ENCODE data around the gene TLN1. TPM values are rescaled to one million over a fixed set of nuclear protein-coding genes. Genes with fewer than 3 reads are reported as not detected.

TLN1 gene
- total and polyA plus RNA-seq, 2 of the 4 experiments (the other 2 are of a cell fraction), result 228 to 346 TPM

- Histone ChIP-seq H3K79me1 (ENCODE audit: low read depth in 1 of 2, low read length in 2 of 2) (no peaks in the 10 kb centered on the region), H2BK5ac (ENCODE audit: low read depth, low read length, poor library complexity, severe bottlenecking) (no peak overlapping the region), H2BK120ac (ENCODE audit: low read depth, low read length) (no peak overlapping the region), H2AFZ (replicated peaks; ENCODE audit: low read length, poor library complexity) (no peak overlapping the region), H3K4me3 (ENCODE audit: insufficient read depth, low read depth, low read length) (no peak overlapping the region), H4K91ac (ENCODE audit: insufficient read depth, low read depth, low read length) (no peak overlapping the region), H4K8ac (ENCODE audit: low read depth in 2 of 2, low read length in 2 of 2) (no peak overlapping the region), H2BK15ac (ENCODE audit: low read depth, low read length) (no peak overlapping the region), H4K20me1 (ENCODE audit: insufficient read depth, low read length) (no peaks in the 10 kb centered on the region), H3K23ac (ENCODE audit: low read depth, low read length) (no peak overlapping the region), H3K9me1 (ENCODE audit: insufficient read depth, low read length) (peaks cover 4% of the 10 kb centered on the region; the same call in 1 of the 2 replicates), H2AK9ac (replicated peaks; ENCODE audit: low read depth, low read length, poor library complexity) (no peak overlapping the region), H3K9me3 (ENCODE audit: control insufficient read depth, insufficient read depth, low read length) (no peaks in the 10 kb centered on the region), H3K9ac (ENCODE audit: low read depth, low read length) (no peak overlapping the region), H3K4ac (ENCODE audit: low read depth, low read length) (no peak overlapping the region), H3K27me3 (ENCODE audit: control insufficient read depth, insufficient read depth, low read length) (no peaks in the 10 kb centered on the region), H4K5ac (ENCODE audit: low read depth, low read length) (no peak overlapping the region), H2AK5ac (ENCODE audit: low read depth, low read length) (no peak overlapping the region), H3K36me3 (ENCODE audit: control insufficient read depth, insufficient read depth, low read length) (no peaks in the 10 kb centered on the region), H3K56ac (ENCODE audit: extremely low read depth, insufficient read depth, low read length) (no peak overlapping the region), H2BK20ac (ENCODE audit: low read depth, low read length) (no peak overlapping the region), H3K4me2 (ENCODE audit: low read depth, low read length) (no peak overlapping the region), H3K18ac (ENCODE audit: low read depth, low read length) (no peak overlapping the region), H3K27ac (ENCODE audit: insufficient read depth, low read length) (no peak overlapping the region), H3K4me1 (ENCODE audit: control insufficient read depth, insufficient read depth, low read length) (peaks cover 14% of the 10 kb centered on the region), H3K14ac (replicated peaks; ENCODE audit: low read depth, low read length) (no peak overlapping the region)
- TF ChIP-seq, protein P1, sequence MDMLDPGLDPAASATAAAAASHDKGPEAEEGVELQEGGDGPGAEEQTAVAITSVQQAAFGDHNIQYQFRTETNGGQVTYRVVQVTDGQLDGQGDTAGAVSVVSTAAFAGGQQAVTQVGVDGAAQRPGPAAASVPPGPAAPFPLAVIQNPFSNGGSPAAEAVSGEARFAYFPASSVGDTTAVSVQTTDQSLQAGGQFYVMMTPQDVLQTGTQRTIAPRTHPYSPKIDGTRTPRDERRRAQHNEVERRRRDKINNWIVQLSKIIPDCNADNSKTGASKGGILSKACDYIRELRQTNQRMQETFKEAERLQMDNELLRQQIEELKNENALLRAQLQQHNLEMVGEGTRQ (IDR thresholded peaks at IDR 0.05; ENCODE audit: low read depth, low read length), result no peak
- TF ChIP-seq MAFK (IDR thresholded peaks at IDR 0.05; ENCODE audit: low read depth, low read length) (peak; percentile 96), FOS (IDR thresholded peaks at IDR 0.05; ENCODE audit: low read depth, low read length) (peak; percentile 60; the same call in 1 of the 2 replicates), CEBPB (IDR thresholded peaks at IDR 0.05; ENCODE audit: low read depth, low read length) (peak; percentile 96)
- in situ Hi-C loops (cut with MboI; ENCODE audit: low sequenced_read_pairs) (loop anchor here (10.0 kb wide), 1 partner anchor 147 kb away; no protein-coding TSS in a partner anchor), dilution Hi-C loops (cut with HindIII; ENCODE audit: low sequenced_read_pairs, unreplicated experiment) (no loop called here), intact Hi-C loops (cut with micrococcal nuclease) (loop anchor here (10.0 kb wide), 2 partner anchors 163 to 167 kb away; partner anchors contain the start of genes HINT2 and SPAG8)
- CTCF ChIA-PET, result no interaction called here
- WGBS, 2 experiments (ENCODE audit: extremely low coverage in 2 of 2, insufficient read length in 1 of 2), result no CpG with 5 or more reads among the region's 7 CpGs
- ATAC-seq (ENCODE audit: low read depth) (peak; percentile 68), DNase-seq (peak; percentile 72)
- BruUV-seq (replicated peaks), result no TSS peak
- POLR2A ChIA-PET (ENCODE audit: unreplicated experiment), result no interaction called here
Observed at GRCh38 chr9:35651956-35652828, 79.8 kb downstream of the TLN1 start.
